A549 (cell line): Measurements from ENCODE around the gene NCF2. TPM values are rescaled to one million over a fixed set of nuclear protein-coding genes. Genes with fewer than 3 reads are reported as not detected.
A peak's percentile ranks its signal among the peaks of the same experiment; 100 is the strongest.

Experiments used
- ATAC-seq, 2 experiments: fragments of 200-7000 bp in 1 of 2; fragments of >200 bp in 1 of 2; cut with Nextera tagmentation in 1 of 2; cut with Tn5 transposase in 1 of 2; 3 replicates each; pipeline versions ENCODE4 v1.8.0 to v1.9.1; 2018 to 2020; ENCODE audit warnings: mild to moderate bottlenecking in 1 of 2, moderate library complexity in 1 of 2
- CTCF ChIA-PET: fragments of 300-600 bp; sonication (Branson Sonifier 250); formaldehyde crosslinking; extraction: SDS; loops from one replicate; lab custom pipeline; 2021; ENCODE audit warnings: antibody characterized with exemption, inconsistent platforms; lab: Yijun Ruan, JAX
- POLR2A ChIA-PET: fragments of 350-600 bp; formaldehyde crosslinking; extraction: SDS; loops from one replicate; lab custom pipeline; 2021; ENCODE audit warnings: antibody characterized with exemption, inconsistent platforms; lab: Yijun Ruan, JAX
- DNase-seq, 2 experiments: peaks; one replicate each; pipeline versions ENCODE4 v3.0.0 to v3.0.0-alpha.2; 2011 to 2016; ENCODE audit warnings: low read depth in 1 of 2, low spot score in 1 of 2
- FAIRE-seq: peaks from 2 replicates; lab custom pipeline; 2011; peaks lifted over from hg19 to GRCh38; lab: Jason Lieb, UNC
- H3K27ac ChIP-seq, 2 experiments: fragments of >200 bp; sonication (Bioruptor Twin); formaldehyde crosslinking; 3 replicates each; pipeline ENCODE4 v1.5.1; 2016 to 2017
- H3K4me1 ChIP-seq: fragments of >200 bp; sonication (Bioruptor Twin); formaldehyde crosslinking; 3 replicates; pipeline ENCODE4 v1.6.1; 2016
- H3K4me2 ChIP-seq: fragments of >200 bp; sonication (Bioruptor Twin); formaldehyde crosslinking; 3 replicates; pipeline ENCODE4 v1.6.1; 2016
- H3K4me3 ChIP-seq: fragments of >200 bp; sonication (Bioruptor Twin); formaldehyde crosslinking; 3 replicates; pipeline ENCODE4 v1.5.1; 2016
- H3K9me3 ChIP-seq: fragments of >200 bp; sonication (Bioruptor Twin); formaldehyde crosslinking; 3 replicates; pipeline ENCODE4 v1.6.1; 2016
- BHLHE40 ChIP-seq: IDR thresholded peaks from 2 replicates; pipeline ENCODE4 v1.6.1; 2012; ENCODE audit warnings: low read depth, low read length, inconsistent platforms
- CBX2 ChIP-seq: fragments of 200-600 bp; sonication (generic); IDR thresholded peaks from 2 replicates; pipeline ENCODE4 v1.6.1; 2016; ENCODE audit warnings: low read depth, mild to moderate bottlenecking, borderline replicate concordance
- CEBPB ChIP-seq, 2 experiments: fragments of >200 bp in 1 of 2; sonication (Bioruptor Twin) in 1 of 2; formaldehyde crosslinking in 1 of 2; IDR thresholded peaks; 2 replicates each; pipeline ENCODE4 v1.6.1; 2012 to 2016
- CHD2 ChIP-seq: fragments of 150-350 bp; IDR thresholded peaks from 2 replicates; pipeline ENCODE4 v1.6.1; 2014; ENCODE audit warnings: low read length; ENCODE audit not compliant: partially characterized antibody
- E2F6 ChIP-seq: IDR thresholded peaks from 2 replicates; pipeline ENCODE4 v1.6.1; 2012; ENCODE audit warnings: low read depth, borderline replicate concordance
- EHF ChIP-seq: fragments of 250-450 bp; sonication (Bioruptor Pico); IDR thresholded peaks from 2 replicates; pipeline ENCODE4 v1.5.0; 2020; ENCODE audit warnings: mild to moderate bottlenecking
- EHMT2 ChIP-seq: fragments of 200-600 bp; sonication (generic); IDR thresholded peaks from 2 replicates; pipeline ENCODE4 v1.6.1; 2016; ENCODE audit warnings: antibody characterized with exemption, low read depth, mild to moderate bottlenecking, moderate library complexity
- FOSB ChIP-seq: fragments of 250-450 bp; sonication (Bioruptor Pico); IDR thresholded peaks from 2 replicates; pipeline ENCODE4 v1.5.0; 2020; ENCODE audit warnings: mild to moderate bottlenecking, moderate library complexity
- FOSL2 ChIP-seq, 2 experiments: fragments of 450-650 bp in 1 of 2; fragments of >200 bp in 1 of 2; sonication (Bioruptor Twin) in 1 of 2; formaldehyde crosslinking; IDR thresholded peaks; 2 replicates each; pipeline versions ENCODE4 v1.5.0 to v1.6.1; 2016 to 2020; ENCODE audit warnings: mild to moderate bottlenecking in 1 of 2, moderate library complexity in 1 of 2
- HEYL ChIP-seq: fragments of 250-450 bp; sonication (Bioruptor Pico); IDR thresholded peaks from 2 replicates; pipeline ENCODE4 v1.8.0; 2021; ENCODE audit warnings: mild to moderate bottlenecking, moderate library complexity
- JUN ChIP-seq, 2 experiments: fragments of >200 bp; sonication (Bioruptor Twin); formaldehyde crosslinking; IDR thresholded peaks; 2 replicates in 1 of 2; 3 replicates in 1 of 2; pipeline ENCODE4 v1.6.1; 2016 to 2017
- JUNB ChIP-seq: fragments of >200 bp; sonication (Bioruptor Twin); formaldehyde crosslinking; IDR thresholded peaks from 2 replicates; pipeline ENCODE4 v1.6.1; 2016
- KDM1A ChIP-seq: fragments of 200-600 bp; sonication (generic); IDR thresholded peaks from 2 replicates; pipeline ENCODE4 v1.6.1; 2016; ENCODE audit warnings: low read depth, mild to moderate bottlenecking
- MAFK ChIP-seq: fragments of 450-650 bp; IDR thresholded peaks from 2 replicates; pipeline ENCODE4 v1.6.1; 2014; ENCODE audit not compliant: partially characterized antibody
- NPAS2 ChIP-seq: fragments of 250-450 bp; sonication (Bioruptor Pico); IDR thresholded peaks from 2 replicates; pipeline ENCODE4 v1.8.0; 2022; ENCODE audit warnings: mild to moderate bottlenecking, moderate library complexity, borderline replicate concordance
- NR3C1 ChIP-seq: fragments of >200 bp; sonication (Bioruptor Twin); formaldehyde crosslinking; IDR thresholded peaks from 3 replicates; pipeline ENCODE4 v1.6.1; 2017
- POLR2A ChIP-seq: IDR thresholded peaks from 2 replicates; pipeline ENCODE4 v1.6.1; 2012; ENCODE audit warnings: mild to moderate bottlenecking, low read length
- RAD21 ChIP-seq, 2 experiments: fragments of >200 bp in 1 of 2; sonication (Bioruptor Twin) in 1 of 2; formaldehyde crosslinking in 1 of 2; IDR thresholded peaks in 1 of 2; conservative IDR thresholded peaks in 1 of 2; 2 replicates in 1 of 2; 3 replicates in 1 of 2; pipeline ENCODE4 v1.6.1; 2012 to 2018; ENCODE audit warnings: inconsistent platforms in 1 of 2
- RFX5 ChIP-seq: fragments of 450-650 bp; IDR thresholded peaks from 2 replicates; pipeline ENCODE4 v1.7.1; 2014; ENCODE audit warnings: antibody characterized with exemption, mild to moderate bottlenecking, moderate library complexity
- RNF2 ChIP-seq: fragments of 200-600 bp; sonication (generic); IDR thresholded peaks from 2 replicates; pipeline ENCODE4 v1.6.1; 2016; ENCODE audit warnings: low read depth, mild to moderate bottlenecking, antibody characterized with exemption, moderate library complexity, borderline replicate concordance
- TP53 ChIP-seq: fragments of 250-450 bp; sonication (Bioruptor Pico); IDR thresholded peaks from 2 replicates; pipeline ENCODE4 v1.5.0; 2021; ENCODE audit warnings: mild to moderate bottlenecking, moderate library complexity
- ZNF302 ChIP-seq: fragments of 250-450 bp; sonication (Bioruptor Pico); IDR thresholded peaks from 2 replicates; pipeline ENCODE4 v1.9.0; 2021; ENCODE audit warnings: inconsistent platforms, mild to moderate bottlenecking, moderate library complexity
- ZSCAN20 ChIP-seq: fragments of 250-450 bp; sonication (Bioruptor Pico); IDR thresholded peaks from 2 replicates; pipeline ENCODE4 v1.8.0; 2022; ENCODE audit warnings: mild to moderate bottlenecking, moderate library complexity
- WGBS: methylation state at CpG from one replicate; pipeline ENCODE4 v1.1.6; 2017; ENCODE audit errors: missing lambda C conversion rate; 5-methylcytosine and 5-hydroxymethylcytosine counted together
- polyA plus RNA-seq, 4 experiments: library from polyadenylated mRNA; depleted of rRNA in 3 of 4; stranded (reverse); fragments of >200 nt; fragmentation: RNase III in 1 of 4; extraction: RNeasy Plus Mini Kit Qiagen cat#74134 plus additional on column Dnase treatment in 1 of 4; gene quantifications; 2 replicates in 3 of 4; 3 replicates in 1 of 4; pipeline ENCODE4 v1.2.3, GENCODE V29; 2011 to 2017
- TF ChIP-seq, protein P1 (sequence below): IDR thresholded peaks from 2 replicates; pipeline ENCODE4 v1.6.1; 2012
- TF ChIP-seq, protein P2 (sequence below): fragments of >200 bp; sonication (Bioruptor Twin); formaldehyde crosslinking; IDR thresholded peaks from 2 replicates; pipeline ENCODE4 v1.6.1; 2016

Gene NCF2
- polyA plus RNA-seq, 2 of the 4 experiments (the other 2 are of a cell fraction), result 4.5 to 4.6 TPM

DNA sequence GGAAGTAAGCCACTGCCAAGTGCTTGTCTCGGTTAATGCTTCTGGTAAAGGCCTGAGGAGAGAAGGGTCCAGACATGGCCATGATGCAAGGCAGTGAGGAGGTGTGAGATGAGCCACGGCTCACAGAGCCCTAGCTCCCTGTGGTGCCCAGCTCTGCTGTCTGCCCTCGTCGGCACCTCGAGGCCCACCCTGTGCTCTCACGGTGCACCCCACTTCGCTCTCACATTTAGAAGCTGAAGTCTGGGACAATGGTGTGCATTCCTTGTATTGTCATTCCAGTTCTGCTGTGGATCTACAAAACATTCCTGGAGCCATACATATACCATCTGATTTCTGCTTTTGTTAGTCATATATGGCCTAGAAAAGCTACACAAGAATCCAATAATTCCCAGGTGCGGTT lies 3.3 kb downstream of the NCF2 start:
- 85% methylated on average over 8 of the region's 8 CpGs for WGBS
- ChIA-PET CTCF (interaction anchor here (1.2 to 1.9 kb wide), 2 partner anchors 9 to 12 kb away, joined by 3 to 5 read pairs; no protein-coding TSS in a partner anchor), POLR2A (no interaction called here)
- Histone ChIP-seq H3K9me3 (no peaks in the 10 kb centered on the region), H3K4me1 (peaks cover 7% of the 10 kb centered on the region; the same call in 2 of the 3 replicates), H3K4me2 (no peak overlapping the region), H3K27ac (no peak overlapping the region)
- ATAC-seq (no peak), FAIRE-seq (no peak)
- TF ChIP-seq FOSL2 (IDR thresholded peaks at IDR 0.05) (no peak), FOSL2 (CRISPR knock-in tag; IDR thresholded peaks at IDR 0.05) (no peak), RAD21 (conservative IDR thresholded peaks at IDR 0.05 in 1 of 2, IDR thresholded peaks at IDR 0.05 in 1 of 2) (no peak), TP53 (CRISPR knock-in tag) (no peak)
- TF ChIP-seq, all 56 proteins: peak for 0
- H3K4me3 ChIP-seq, result no peak overlapping the region
- no peak for DNase-seq

DNA sequence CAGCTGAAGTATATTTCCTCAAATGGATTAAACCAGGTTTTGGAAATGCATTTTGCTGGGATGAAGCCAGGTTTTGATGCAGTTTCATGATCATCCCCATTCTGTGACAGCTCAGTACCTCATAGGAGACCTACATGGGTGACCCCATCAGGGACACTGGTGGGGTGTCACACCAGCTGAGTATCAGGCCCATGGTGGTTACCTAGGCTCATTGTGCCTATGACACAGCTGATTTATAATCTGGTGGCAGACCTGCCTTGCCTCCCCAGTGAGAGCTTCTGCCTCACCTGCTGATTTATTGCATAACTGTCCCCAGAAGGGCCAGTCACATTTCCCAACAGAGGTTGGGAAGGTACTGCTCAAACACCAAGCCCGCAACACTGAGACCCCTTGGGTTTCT lies 3.8 kb downstream of the NCF2 start:
- ATAC-seq, result no peak
- 90% methylated on average over 1 of the region's 1 CpG for WGBS
- no peak for DNase-seq
- Histone ChIP-seq H3K27ac (no peak overlapping the region), H3K4me1 (peaks cover 7% of the 10 kb centered on the region; the same call in 2 of the 3 replicates), H3K4me2 (no peak overlapping the region), H3K4me3 (no peak overlapping the region), H3K9me3 (no peaks in the 10 kb centered on the region)
- ChIA-PET CTCF (interaction anchor here (1.2 kb wide), 1 partner anchor 12 kb away, joined by 3 read pairs; no protein-coding TSS in a partner anchor), POLR2A (no interaction called here)
- TF ChIP-seq E2F6, result no peak
- no peak for TF ChIP-seq NR3C1
- TF ChIP-seq KDM1A, result no peak
- TF ChIP-seq BHLHE40, result no peak
- no peak for FAIRE-seq

GRCh38 chr1:183585038-183585437 lies 5.2 kb downstream of the NCF2 start:
- DNase-seq, result peak in 1 of 2 experiments; percentile 36

GRCh38 chr1:183584147-183584546 lies 6.1 kb downstream of the NCF2 start:
- no peak overlapping the region for H3K27ac ChIP-seq
- DNase-seq (no peak), ATAC-seq (no peak), FAIRE-seq (no peak)
- peaks cover 6% of the 10 kb centered on the region; the same call in 1 of the 3 replicates for H3K4me1 ChIP-seq
- H3K4me2 ChIP-seq, result no peak overlapping the region
- CTCF ChIA-PET, result interaction anchor here (1.1 kb wide), 1 partner anchor 22 kb away, joined by 4 read pairs; no protein-coding TSS in a partner anchor
- POLR2A ChIA-PET, result no interaction called here
- H3K9me3 ChIP-seq, result no peaks in the 10 kb centered on the region
- WGBS, result 58% methylated on average over 5 of the region's 5 CpGs
- H3K4me3 ChIP-seq, result no peak overlapping the region
- no peak for TF ChIP-seq ZSCAN20 (CRISPR knock-in tag)
- peak; percentile 82 to 91; a peak in 3 of 4 replicates for TF ChIP-seq CEBPB (IDR thresholded peaks at IDR 0.05)
- TF ChIP-seq, all 56 proteins: peak for 1

More at GRCh38 chr1:183585038-183585437, 5.2 kb downstream of the NCF2 start:
- TF ChIP-seq HEYL (CRISPR knock-in tag) (no peak), ZNF302 (CRISPR knock-in tag) (no peak), RNF2 (no peak), MAFK (no peak), CBX2 (no peak), JUNB (no peak), CHD2 (no peak), POLR2A (no peak), TP53 (CRISPR knock-in tag) (no peak), NPAS2 (CRISPR knock-in tag) (no peak), RFX5 (no peak), JUN (IDR thresholded peaks at IDR 0.05) (no peak), EHF (CRISPR knock-in tag) (no peak), FOSB (no peak), RAD21 (conservative IDR thresholded peaks at IDR 0.05 in 1 of 2, IDR thresholded peaks at IDR 0.05 in 1 of 2) (no peak), E2F6 (no peak), EHMT2 (no peak)
- TF ChIP-seq, protein P1, sequence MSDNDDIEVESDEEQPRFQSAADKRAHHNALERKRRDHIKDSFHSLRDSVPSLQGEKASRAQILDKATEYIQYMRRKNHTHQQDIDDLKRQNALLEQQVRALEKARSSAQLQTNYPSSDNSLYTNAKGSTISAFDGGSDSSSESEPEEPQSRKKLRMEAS, result no peak
- TF ChIP-seq, protein P2, sequence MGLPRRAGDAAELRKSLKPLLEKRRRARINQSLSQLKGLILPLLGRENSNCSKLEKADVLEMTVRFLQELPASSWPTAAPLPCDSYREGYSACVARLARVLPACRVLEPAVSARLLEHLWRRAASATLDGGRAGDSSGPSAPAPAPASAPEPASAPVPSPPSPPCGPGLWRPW, result no peak
- WGBS, result 64% methylated on average over 6 of the region's 6 CpGs
- no peak overlapping the region for H3K4me2 ChIP-seq
- ChIA-PET CTCF (interaction anchor here (1.1 kb wide), 1 partner anchor 23 kb away, joined by 4 read pairs; no protein-coding TSS in a partner anchor), POLR2A (interaction anchor here (0.6 kb wide), 1 partner anchor 14 kb away, joined by 3 read pairs; no protein-coding TSS in a partner anchor)
- ATAC-seq (peak in 1 of 2 experiments; percentile 30; a peak in 2 of 6 replicates), FAIRE-seq (no peak)
- no peak overlapping the region for H3K27ac ChIP-seq
- no peak overlapping the region for H3K4me3 ChIP-seq
- H3K9me3 ChIP-seq, result no peaks in the 10 kb centered on the region
- H3K4me1 ChIP-seq, result peaks cover 7% of the 10 kb centered on the region; the same call in 2 of the 3 replicates
